VCaP (cell line): ENCODE data around the gene PGAP6.
A peak's percentile ranks its signal among the peaks of the same experiment; 100 is the strongest.

Experiments
- H3K27ac ChIP-seq: fragments of 450-650 bp; 2 replicates; pipeline ENCODE4 v1.5.1; 2017
- CTCF ChIP-seq: fragments of 450-650 bp; conservative IDR thresholded peaks from 2 replicates; pipeline ENCODE4 v1.5.1; 2017; ENCODE audit warnings: mild to moderate bottlenecking, moderate library complexity

The PGAP6 gene

GRCh38 chr16:381789-382717 lies at the start of gene PGAP6:
Gene PGAP6 (minus strand): TSS chr16:381978. CDS start chr16:381821, 157 bp downstream.
- H3K27ac ChIP-seq = peak within 1 kb of the TSS; percentile 89
- no peak for TF ChIP-seq CTCF

- no peak overlapping the region for H3K27ac ChIP-seq
- TF ChIP-seq CTCF = no peak
Measured at GRCh38 chr16:430904-431303, 49.1 kb upstream of the PGAP6 start.

GRCh38 chr16:427250-427649 lies 45.5 kb upstream of the PGAP6 start:
- H3K27ac ChIP-seq = peak overlapping the region; percentile 76; the same call in 1 of the 2 replicates
- TF ChIP-seq CTCF = no peak

- peak overlapping the region; percentile 76; the same call in 1 of the 2 replicates for H3K27ac ChIP-seq
- TF ChIP-seq CTCF = no peak
Measured at GRCh38 chr16:426906-427249, 45.1 kb upstream of the PGAP6 start.

- TF ChIP-seq CTCF = no peak
- H3K27ac ChIP-seq = peak overlapping the region; percentile 76
Measured at GRCh38 chr16:426115-426905, 44.5 kb upstream of the PGAP6 start.

- H3K27ac ChIP-seq = peak overlapping the region; percentile 76
- no peak for TF ChIP-seq CTCF
Measured at GRCh38 chr16:425740-426114, 43.9 kb upstream of the PGAP6 start.

GRCh38 chr16:425082-425718 lies 43.4 kb upstream of the PGAP6 start, which contains the start of gene RAB11FIP3:
Gene RAB11FIP3 (plus strand): TSS chr16:425649. CDS start chr16:426007, 358 bp downstream.
- H3K27ac ChIP-seq = peak within 1 kb of the TSS; percentile 76
- TF ChIP-seq CTCF = peak; percentile 31; the same call in 1 of the 2 replicates
